Activated naive CD4-positive, alpha-beta T cell treated with anti-CD3 and anti-CD28 coated beads, Interleukin-2, amount 50 U/mL, for 16 hours (primary cell): ENCODE results near the gene HTR2A.
"Not testable (repeated sequence)": the region's sequence is repeated elsewhere in the genome, so short reads cannot be mapped to it uniquely, and the experiment has no call there.

Experiments
- DNase-seq: peaks from one replicate; pipeline ENCODE4 v3.0.0-alpha.2; 2020

HTR2A gene

DNA sequence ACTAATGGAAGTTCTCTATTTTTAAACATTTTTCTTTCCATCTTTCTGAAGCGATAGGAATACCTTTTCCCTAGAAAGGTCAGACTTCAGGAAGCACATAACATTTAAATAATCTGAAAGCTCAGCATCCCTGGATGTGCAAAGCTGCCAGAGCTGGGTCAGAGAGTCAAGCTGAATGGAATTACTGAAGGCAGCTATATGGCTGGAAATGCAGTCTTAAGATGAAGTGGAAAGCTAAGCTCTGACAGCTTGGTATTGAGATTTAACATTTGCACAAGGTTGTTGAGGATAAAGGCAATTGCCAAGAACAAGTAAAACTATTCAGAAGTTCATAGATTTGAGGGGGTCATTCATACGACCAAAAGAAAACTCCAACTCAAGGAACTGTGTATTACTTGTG is 28.8 kb downstream of the HTR2A start:
- no peak for DNase-seq

DNA sequence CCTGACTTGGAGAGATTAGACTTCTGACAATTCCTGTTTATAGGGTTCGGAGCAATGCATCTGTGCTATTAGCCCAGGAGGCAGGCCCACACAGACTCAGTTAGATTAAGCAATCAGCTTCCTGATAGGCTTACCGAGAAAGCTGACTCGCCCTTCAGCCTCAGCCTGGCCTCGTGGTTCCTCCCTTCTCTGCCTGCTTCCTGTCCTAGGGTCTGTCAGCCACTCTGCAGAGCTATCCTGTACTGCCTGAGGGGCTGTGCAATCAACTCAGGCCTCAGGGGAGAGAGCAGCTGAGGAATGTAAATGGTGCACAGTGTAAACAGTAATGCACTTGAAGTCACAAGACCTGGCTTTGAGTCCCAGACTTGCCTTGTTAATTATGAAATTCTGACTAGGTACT is 30.7 kb downstream of the HTR2A start:
- DNase-seq: no peak

- no peak for DNase-seq
Measured at GRCh38 chr13:46864941-46865340, 31.9 kb downstream of the HTR2A start.

DNA sequence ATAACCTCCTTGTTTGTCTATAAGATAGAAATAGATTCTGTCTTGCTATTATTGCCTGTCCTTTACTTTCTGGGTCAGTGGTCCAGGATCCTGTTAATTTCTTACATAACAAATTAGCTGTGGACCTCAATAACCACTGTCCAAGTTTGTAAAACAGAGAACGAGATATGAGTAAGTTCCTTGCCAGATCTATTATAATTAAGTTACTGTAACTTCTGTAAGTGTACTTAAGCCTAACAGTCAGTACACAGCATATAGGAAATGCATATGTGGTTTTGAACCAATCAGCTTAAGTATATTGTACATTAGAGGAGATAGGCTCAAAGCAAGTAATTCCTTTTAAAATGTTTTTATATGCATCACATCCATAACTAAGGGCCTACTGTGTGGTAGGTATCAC is 34.9 kb downstream of the HTR2A start:
- no peak for DNase-seq

DNA sequence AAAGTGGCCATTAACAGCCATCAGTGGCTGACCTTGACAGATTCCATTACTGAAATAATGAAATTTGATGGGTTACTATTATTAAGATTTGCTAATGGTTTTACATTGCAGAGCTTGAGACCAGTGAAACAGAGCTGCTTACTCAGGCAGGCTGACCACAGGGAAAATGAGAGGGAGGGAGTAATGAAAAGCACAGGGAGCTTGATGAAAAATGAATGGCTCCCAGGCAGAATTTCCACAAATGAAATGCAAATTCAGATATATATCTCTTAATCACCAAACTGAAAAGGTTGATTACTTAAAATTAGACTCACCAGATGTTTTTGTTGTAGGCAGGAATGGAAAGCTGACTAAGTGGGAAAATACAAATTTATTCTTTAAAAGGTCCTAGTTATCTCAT is 36.1 kb downstream of the HTR2A start:
- no peak for DNase-seq

- no peak for DNase-seq
Measured at GRCh38 chr13:46858776-46859175, 38.1 kb downstream of the HTR2A start.

GRCh38 chr13:46858163-46858562 is 38.7 kb downstream of the HTR2A start:
- no peak for DNase-seq

DNA sequence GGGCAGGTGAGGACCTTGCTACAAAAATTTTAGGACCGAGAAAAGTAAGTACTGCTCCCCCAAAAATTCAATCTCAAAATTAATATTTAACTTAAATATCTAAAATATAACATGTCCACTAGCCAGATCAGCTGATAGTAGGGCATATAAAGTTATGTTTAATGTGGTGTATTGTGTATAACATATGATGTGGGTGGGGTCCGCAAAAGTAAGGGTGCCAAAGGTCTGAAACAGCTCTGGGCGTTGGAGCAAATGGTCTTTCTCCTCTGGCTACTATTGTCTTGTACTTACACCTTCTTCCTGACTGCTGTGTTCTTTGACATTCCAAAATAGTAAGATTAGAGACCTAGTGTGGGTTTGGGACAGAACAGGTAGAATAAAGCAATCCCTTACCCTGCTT is 41.2 kb downstream of the HTR2A start:
- no peak for DNase-seq

GRCh38 chr13:46855166-46855565 is 41.7 kb downstream of the HTR2A start:
- no peak for DNase-seq

- DNase-seq: no peak
Measured at GRCh38 chr13:46852168-46852567, 44.7 kb downstream of the HTR2A start.

GRCh38 chr13:46850214-46850613 is 46.6 kb downstream of the HTR2A start:
- DNase-seq: no peak

DNA sequence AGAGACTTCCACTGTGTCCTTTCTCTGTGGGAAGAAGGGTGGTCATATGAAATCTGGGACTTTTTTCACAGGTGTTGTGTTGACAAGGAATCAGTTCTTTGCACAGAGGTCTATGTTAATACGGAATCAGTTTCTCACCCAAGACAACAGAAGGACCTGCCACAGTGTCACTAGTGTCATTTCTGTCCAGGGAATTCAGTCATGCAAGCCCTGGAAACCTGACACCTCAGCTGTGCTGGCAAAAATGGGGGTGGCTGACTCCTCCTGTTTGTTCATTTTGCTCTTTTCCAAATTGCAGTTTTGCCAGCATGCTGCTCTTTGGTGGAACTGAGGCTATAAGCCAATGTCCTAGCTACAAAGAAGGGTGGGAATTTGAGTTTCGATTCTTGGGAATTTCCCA is 50.1 kb downstream of the HTR2A start:
- DNase-seq: no peak

DNA sequence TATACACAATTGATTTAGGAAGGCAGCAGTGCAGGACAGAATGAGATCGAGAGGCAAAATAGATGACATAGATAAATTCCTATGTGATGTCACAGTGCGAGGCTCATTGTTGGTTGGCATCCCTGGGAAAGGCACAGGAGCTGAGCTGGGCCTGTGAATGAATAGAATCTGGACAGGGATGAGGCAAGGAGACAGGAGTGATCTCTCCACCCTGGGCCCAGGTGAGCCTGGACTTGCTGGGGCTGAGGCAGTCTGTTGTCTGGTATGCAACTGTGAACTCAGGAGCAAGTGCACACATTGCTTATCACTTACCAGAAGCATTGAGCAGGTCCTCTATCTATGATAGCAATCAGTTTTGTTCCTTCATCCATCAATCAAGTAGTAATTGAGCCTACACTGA is 51.7 kb downstream of the HTR2A start:
- no peak for DNase-seq

DNA sequence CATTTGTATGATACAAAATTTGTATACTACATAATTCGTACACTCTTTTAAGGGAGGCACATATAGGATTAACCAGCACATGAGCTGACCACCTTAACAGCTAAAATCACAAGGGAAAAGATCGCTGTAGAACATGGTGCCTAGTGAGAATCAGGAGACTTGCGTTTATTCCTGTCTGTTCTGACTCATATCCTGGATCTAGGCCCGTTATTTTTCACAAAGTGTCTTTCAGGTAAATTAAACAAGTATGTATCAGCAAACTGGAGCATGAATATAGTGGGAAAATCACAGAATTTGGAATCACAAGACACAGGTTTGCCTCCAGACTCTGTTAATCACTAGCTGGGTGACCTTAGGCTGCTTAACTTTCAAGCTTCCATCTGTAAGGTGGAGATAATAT is 52.4 kb downstream of the HTR2A start:
- DNase-seq: no peak

GRCh38 chr13:46839399-46839798 is 57.5 kb downstream of the HTR2A start:
- no peak for DNase-seq

DNA sequence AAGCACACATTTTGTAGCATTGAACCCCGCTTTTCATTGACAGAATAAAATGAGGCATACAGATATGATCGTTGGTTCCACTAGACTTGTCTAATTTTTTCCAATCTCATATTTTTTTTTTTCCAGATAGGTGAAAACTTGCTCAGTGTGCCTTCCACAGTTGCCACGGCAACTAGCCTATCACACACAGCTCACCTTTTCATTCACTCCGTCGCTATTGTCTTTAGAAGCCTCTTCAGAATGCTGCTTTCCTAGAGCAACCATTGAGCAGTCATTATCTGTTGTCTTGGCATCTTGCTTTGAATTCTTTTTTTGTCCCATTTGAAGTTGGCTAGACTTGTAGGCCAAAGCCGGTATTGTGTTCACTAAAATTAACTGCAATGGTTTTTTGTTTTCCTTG is 62.2 kb downstream of the HTR2A start:
- no peak for DNase-seq

DNA sequence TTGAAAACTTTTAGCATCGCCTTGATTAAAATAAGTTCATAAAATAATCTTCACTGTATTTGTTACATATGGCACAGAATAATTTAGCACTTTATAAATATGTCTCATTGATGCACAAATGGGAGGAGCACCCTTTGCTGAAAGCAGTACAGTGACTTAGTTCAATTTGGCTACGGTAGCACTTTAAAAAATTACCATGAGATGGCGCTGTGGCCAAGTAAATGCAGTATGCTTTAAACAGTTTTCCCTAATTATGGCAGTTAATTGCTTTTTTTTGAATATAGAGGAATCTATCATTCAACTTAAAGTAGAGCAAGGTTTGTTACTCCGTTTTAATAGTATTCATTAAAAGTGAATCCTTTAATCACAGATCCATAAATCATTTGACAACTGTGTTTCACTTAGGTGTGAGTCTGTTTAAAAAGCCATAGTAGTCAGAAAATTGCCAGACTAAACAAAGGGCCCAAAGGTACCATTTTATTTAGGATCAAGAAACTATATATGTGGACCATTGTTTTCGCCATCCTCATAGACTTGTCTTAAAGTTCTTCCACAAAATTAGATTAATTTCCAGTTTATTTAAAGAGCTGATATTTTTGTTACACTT is 65.2 kb downstream of the HTR2A start:
- no peak for DNase-seq

- DNase-seq: no peak
Measured at GRCh38 chr13:46830405-46831005, 66.3 kb downstream of the HTR2A start.

GRCh38 chr13:46822551-46822950 is 74.3 kb downstream of the HTR2A start:
- no peak for DNase-seq

DNA sequence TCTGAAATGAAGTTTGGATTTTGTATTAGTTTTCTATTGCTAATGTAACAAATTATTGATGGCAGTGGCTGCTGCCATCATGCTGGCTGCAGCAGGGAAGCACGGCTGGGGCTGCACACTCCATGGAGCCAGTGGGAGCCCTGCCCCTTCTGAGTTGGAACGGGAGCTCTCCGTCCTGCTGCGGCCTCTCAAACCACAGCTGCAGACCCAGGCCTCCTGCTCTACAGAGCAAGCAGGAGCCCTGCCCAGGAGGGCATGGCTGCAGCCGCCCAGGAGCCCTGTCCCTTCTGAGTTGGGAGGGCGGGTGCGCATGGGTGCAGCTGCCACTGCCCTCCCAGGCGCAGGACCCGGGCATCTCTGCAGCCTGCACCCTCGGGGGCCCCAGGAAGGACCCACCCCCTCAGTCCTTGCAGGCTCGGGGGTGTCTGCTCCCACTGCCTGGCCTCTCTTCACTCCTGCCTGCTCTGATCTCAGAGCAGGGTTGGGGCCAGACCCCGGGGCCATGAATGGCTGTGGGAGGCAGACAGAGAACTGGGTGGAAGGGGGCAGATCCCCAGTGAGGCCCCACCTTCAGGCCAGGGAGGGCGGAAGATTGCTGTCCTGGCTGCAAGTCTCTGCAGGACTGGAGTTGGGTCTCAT is 78.9 kb downstream of the HTR2A start:
- DNase-seq: no peak

GRCh38 chr13:46817095-46817494 is 79.8 kb downstream of the HTR2A start:
- no peak for DNase-seq

GRCh38 chr13:46816371-46816770 is 80.5 kb downstream of the HTR2A start:
- DNase-seq: no peak

DNA sequence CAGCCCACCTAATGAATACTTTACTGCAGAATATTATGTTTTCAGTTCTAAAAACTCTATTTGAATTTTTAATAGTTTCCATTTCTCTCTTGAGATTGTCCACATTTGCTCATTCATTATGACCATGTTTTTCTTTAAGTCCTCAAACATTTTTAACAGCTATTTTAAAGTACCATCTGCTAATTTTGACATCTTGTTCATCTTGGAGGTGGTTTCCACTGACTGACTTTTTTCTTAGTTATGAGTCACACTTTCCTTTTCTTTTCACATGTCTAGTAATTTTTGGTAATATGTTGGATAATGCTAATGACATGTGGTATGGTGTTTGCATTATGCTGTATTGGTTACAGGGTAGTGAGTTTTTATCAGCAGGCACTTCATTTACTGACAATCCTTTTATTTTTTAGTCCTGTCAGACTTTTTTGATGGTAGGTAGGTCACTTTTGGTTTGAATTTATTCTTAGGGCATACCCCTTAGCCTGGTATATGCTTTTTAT is 84.5 kb downstream of the HTR2A start:
- no peak for DNase-seq

DNA sequence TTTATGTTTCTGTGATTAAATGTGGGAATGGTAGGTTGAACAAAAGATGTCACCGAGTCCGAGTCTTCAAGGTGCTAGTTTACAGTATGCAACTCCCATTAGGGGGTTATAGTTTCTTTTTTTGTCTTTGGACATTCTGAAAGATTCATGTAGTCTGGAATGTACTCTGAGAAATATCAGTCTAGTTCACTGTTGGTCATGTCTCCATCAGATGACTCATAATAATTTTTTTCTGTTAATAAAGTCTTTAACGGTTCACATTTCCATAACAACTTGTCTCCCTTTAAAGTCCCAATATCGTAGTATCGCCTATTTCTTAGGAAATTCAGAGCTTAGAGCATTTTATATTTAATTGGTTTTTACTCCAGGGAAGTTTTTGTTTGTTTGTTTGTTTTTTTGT is 86.4 kb downstream of the HTR2A start:
- DNase-seq: no peak

GRCh38 chr13:46804921-46805320 is 91.9 kb downstream of the HTR2A start:
- not testable (repeated sequence) for DNase-seq
